Measurements from ENCODE around the gene LASP1. TPM values are rescaled to one million over a fixed set of nuclear protein-coding genes. Genes with fewer than 3 reads are reported as not detected.

LASP1 gene
- total RNA-seq, 2 experiments from 2014 or later: 48.6 to 110 TPM

GRCh38 chr17:38868817-38869525 lies 887 bp upstream of the LASP1 start:
- no peak for TF ChIP-seq EZH2phosphoT487 (IDR thresholded peaks at IDR 0.05; ENCODE audit: borderline replicate concordance, low read depth, low read length)
- peak; percentile 84 for TF ChIP-seq CTCF (conservative IDR thresholded peaks at IDR 0.05; ENCODE audit: low read length)
- peaks cover 39% of the 10 kb centered on the region for H3K79me2 ChIP-seq (ENCODE audit: insufficient read depth, low read depth, low read length)
- DNase-seq (ENCODE audit: low spot score): peak; percentile 90
- H4K20me1 ChIP-seq (ENCODE audit: insufficient read depth, low read length): peaks cover 16% of the 10 kb centered on the region; the same call in 1 of the 2 replicates
- peaks cover 56% of the 10 kb centered on the region for H3K4me1 ChIP-seq (ENCODE audit: insufficient read depth, low read length, poor library complexity, severe bottlenecking)
- H3K9me2 ChIP-seq (ENCODE audit: insufficient read depth, low read length): no peaks in the 10 kb centered on the region
- no TSS peak for BruUV-seq (replicated peaks)
- H3K27ac ChIP-seq (ENCODE audit: low read depth, low read length, poor library complexity, severe bottlenecking): peak overlapping the region; percentile 91
- H3K4me2 ChIP-seq (ENCODE audit: low read length): peak overlapping the region; percentile 95
- peaks cover 27% of the 10 kb centered on the region; the same call in 1 of the 2 replicates for H3K36me3 ChIP-seq (ENCODE audit: insufficient read depth, low read length)
- intact Hi-C loops (cut with micrococcal nuclease; ENCODE audit: unreplicated experiment): loop anchor here (1.0 to 5.0 kb wide), 8 partner anchors 16 to 285 kb away; partner anchors contain the start of genes CWC25, FBXO47, PSMB3 and RPL23
- peak overlapping the region; percentile 98 for H3K4me3 ChIP-seq (ENCODE audit: low read depth, low read length, poor library complexity, severe bottlenecking)
- CTCF ChIA-PET (ENCODE audit: unreplicated experiment): interaction anchor here (0.7 to 1.4 kb wide), 2 partner anchors 8 to 15 kb away, joined by 3 to 4 read pairs; no protein-coding TSS in a partner anchor
- POLR2A ChIA-PET: interaction anchor here (0.6 to 5.5 kb wide), 9 partner anchors 9 to 331 kb away, joined by 3 to 56 read pairs (median 4); partner anchors contain the start of genes CWC25, PIP4K2B, RPL19 and RPL23
- H3K9me3 ChIP-seq (ENCODE audit: low read length): no peaks in the 10 kb centered on the region
- peak overlapping the region; percentile 40; the same call in 1 of the 2 replicates for H2AFZ ChIP-seq (ENCODE audit: low read length)

- no TSS peak for BruUV-seq (replicated peaks)
- H3K4me3 ChIP-seq (ENCODE audit: low read depth, low read length, poor library complexity, severe bottlenecking): peak overlapping the region; percentile 98
- POLR2A ChIA-PET: interaction anchor here (0.6 to 5.5 kb wide), 10 partner anchors 10 to 385 kb away, joined by 3 to 56 read pairs (median 4); partner anchors contain the start of genes LASP1NB, PIP4K2B and RPL23
These were observed 654 bp downstream of the LASP1 start for GRCh38 chr17:38870259-38871165.

More at GRCh38 chr17:38870259-38871165, 654 bp downstream of the LASP1 start:
- TF ChIP-seq EZH2phosphoT487 (IDR thresholded peaks at IDR 0.05; ENCODE audit: borderline replicate concordance, low read depth, low read length) (no peak), CTCF (conservative IDR thresholded peaks at IDR 0.05; ENCODE audit: low read length) (no peak)
- Histone ChIP-seq H2AFZ (ENCODE audit: low read length) (peak overlapping the region; percentile 24; the same call in 1 of the 2 replicates), H3K9me3 (ENCODE audit: low read length) (no peaks in the 10 kb centered on the region), H3K27ac (ENCODE audit: low read depth, low read length, poor library complexity, severe bottlenecking) (peak overlapping the region; percentile 91), H4K20me1 (ENCODE audit: insufficient read depth, low read length) (peaks cover 16% of the 10 kb centered on the region; the same call in 1 of the 2 replicates), H3K4me2 (ENCODE audit: low read length) (peak overlapping the region; percentile 95), H3K36me3 (ENCODE audit: insufficient read depth, low read length) (peaks cover 27% of the 10 kb centered on the region; the same call in 1 of the 2 replicates), H3K79me2 (ENCODE audit: insufficient read depth, low read depth, low read length) (peaks cover 54% of the 10 kb centered on the region), H3K4me1 (ENCODE audit: insufficient read depth, low read length, poor library complexity, severe bottlenecking) (peaks cover 65% of the 10 kb centered on the region), H3K9me2 (ENCODE audit: insufficient read depth, low read length) (no peaks in the 10 kb centered on the region)
- CTCF ChIA-PET (ENCODE audit: unreplicated experiment): interaction anchor here (0.5 to 0.7 kb wide), 3 partner anchors 28 to 304 kb away, joined by 3 to 4 read pairs (median 3); no protein-coding TSS in a partner anchor
- intact Hi-C loops (cut with micrococcal nuclease; ENCODE audit: unreplicated experiment): loop anchor here (2.0 to 10.0 kb wide), 2 partner anchors 38 to 64 kb away; no protein-coding TSS in a partner anchor
- DNase-seq (ENCODE audit: low spot score): peak; percentile 84
